HG03097 (cell line): ENCODE results near the gene GLIS2.
"Not testable (repeated sequence)": the region's sequence is repeated elsewhere in the genome, so short reads cannot be mapped to it uniquely, and the experiment has no call there.

Experiments used
- ATAC-seq: cut with Tn5 transposase; IDR thresholded peaks from one replicate; pipeline ENCODE4 v1.9.1; 2021; ENCODE audit not compliant: unreplicated experiment, low FRiP score

GLIS2 gene

GRCh38 chr16:4333714-4334113 lies 17.8 kb downstream of the GLIS2 start:
- not testable (repeated sequence) for ATAC-seq

- no peak for ATAC-seq
These were observed 19.0 kb downstream of the GLIS2 start for GRCh38 chr16:4334724-4335495.

- ATAC-seq: no peak
These were observed 21.1 kb downstream of the GLIS2 start for GRCh38 chr16:4336701-4337539.

- ATAC-seq: no peak
These were observed 21.7 kb downstream of the GLIS2 start for GRCh38 chr16:4337540-4338088.

DNA sequence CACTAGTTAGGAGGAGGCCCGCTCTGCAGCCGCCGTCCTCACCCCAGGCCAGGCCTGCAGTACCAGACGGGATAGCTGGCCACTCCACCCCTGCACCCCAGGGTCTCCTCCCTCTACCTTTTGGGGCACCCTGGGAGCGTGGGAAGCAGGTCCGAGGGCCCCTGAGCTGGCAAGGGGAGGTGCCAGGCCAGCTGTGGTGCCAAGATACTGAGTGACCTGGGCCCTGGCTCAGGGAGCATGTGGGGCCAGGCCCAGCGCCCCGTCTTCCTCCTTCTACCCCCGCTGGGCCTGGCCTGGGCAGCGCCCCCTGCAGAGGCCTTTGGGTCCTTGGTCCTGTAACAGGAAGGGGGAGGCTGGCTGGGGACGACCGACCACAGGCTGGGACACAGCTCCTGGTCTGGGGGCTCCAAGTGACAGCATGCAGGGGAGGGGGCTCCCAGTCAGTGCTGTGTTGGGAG lies 22.3 kb downstream of the GLIS2 start:
- no peak for ATAC-seq

DNA sequence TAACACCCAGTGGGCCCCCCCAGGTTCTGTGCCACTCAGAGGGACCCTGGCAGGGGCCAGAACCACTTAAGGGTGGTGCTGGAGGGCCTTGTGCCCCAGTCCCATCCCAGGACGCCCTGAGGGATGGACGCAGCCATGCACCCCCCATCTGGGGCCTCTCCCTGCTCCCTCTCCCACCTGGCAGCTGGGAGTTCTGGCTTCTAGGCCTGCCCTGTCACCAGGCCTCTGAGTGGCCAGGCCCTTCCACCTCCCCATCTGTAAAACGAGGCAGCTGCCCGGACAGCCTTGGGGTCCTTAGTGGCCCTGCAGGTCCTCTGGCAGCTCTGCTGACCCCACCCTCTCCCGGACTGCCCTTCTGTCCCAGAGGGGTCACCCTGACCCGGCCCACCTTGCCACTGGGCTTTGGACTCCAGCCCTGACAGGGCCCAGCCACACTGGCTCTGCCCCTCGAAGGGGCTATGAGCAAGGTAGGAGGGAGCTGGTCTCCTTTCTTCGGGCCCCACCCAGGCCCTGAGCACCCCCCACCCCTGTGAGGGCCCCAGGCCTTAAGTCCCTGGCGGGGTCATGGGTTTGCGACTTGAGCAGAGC lies 22.9 kb downstream of the GLIS2 start:
- ATAC-seq: no peak

DNA sequence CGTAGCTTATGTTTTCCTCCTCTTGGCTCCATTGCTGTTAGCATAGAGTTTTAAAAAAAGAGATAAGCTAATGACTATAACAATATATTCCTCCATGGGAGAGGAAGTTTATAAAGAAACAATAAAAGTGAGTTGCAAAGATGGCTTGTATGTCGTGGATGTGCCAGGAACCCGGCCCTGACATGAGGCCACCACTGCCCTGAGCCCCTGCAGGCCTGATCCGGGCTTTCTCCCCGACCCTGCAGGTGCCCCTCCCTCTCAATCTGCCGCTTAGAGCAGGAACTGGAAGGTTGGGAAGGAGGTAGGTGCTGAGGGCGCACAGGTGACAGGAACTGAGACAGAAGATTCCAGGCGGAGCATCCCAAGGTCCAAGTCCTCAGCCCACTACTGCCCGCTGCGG lies 23.6 kb downstream of the GLIS2 start:
- ATAC-seq: no peak

DNA sequence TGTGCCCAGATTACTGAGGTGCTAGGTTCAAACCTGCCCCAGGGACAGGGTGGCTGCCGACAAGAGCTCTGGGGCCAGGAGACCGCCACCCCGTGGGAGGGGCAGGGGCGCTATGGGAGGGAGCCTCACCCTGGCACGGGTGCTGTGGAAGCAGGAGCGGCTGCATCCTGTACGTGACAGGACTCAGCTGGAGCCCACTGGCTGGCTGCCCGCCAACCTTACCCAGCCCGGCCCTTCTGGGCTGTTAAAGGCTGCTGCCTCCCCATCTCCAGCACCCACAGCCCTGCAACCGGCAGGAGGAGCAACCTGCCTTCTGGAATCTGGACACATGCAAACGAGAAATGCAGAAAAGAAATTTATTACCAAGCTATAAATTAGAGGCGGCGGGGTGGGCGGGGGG lies 24.0 kb downstream of the GLIS2 start:
- no peak for ATAC-seq

GRCh38 chr16:4340443-4340842 lies 24.6 kb downstream of the GLIS2 start:
- no peak for ATAC-seq

GRCh38 chr16:4341250-4341649 lies 25.4 kb downstream of the GLIS2 start:
- no peak for ATAC-seq

- no peak for ATAC-seq
These were observed 27.2 kb downstream of the GLIS2 start for GRCh38 chr16:4342866-4343744.

DNA sequence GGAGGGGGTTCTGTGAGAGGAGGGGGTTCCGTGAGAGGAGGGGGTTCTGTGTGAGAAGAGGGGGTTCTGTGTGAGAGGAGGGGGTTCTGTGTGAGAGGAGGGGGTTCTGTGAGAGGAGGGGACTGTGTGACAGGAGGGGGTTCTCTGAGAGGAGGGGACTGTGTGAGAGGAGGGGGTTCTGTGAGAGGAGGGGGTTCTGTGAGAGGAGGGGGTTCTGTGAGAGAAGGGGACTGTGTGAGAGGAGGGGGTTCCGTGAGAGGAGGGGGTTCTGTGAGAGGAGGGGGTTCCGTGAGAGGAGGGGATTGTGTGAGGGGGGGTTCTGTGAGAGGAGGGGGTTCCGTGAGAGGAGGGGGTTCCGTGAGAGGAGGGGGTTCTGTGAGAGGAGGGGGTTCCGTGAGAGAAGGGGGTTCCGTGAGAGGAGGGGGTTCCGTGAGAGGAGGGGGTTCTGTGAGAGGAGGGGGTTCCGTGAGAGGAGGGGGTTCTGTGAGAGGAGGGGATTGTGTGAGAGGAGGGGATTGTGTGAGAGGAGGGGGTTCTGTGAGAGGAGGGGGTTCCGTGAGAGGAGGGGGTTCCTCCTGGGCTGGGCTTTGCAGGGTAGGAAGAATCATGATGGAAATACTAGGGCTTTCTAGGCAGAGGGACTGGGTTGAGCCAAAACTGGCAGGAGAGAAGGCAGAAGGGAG lies 28.6 kb downstream of the GLIS2 start:
- ATAC-seq: not testable (repeated sequence)

DNA sequence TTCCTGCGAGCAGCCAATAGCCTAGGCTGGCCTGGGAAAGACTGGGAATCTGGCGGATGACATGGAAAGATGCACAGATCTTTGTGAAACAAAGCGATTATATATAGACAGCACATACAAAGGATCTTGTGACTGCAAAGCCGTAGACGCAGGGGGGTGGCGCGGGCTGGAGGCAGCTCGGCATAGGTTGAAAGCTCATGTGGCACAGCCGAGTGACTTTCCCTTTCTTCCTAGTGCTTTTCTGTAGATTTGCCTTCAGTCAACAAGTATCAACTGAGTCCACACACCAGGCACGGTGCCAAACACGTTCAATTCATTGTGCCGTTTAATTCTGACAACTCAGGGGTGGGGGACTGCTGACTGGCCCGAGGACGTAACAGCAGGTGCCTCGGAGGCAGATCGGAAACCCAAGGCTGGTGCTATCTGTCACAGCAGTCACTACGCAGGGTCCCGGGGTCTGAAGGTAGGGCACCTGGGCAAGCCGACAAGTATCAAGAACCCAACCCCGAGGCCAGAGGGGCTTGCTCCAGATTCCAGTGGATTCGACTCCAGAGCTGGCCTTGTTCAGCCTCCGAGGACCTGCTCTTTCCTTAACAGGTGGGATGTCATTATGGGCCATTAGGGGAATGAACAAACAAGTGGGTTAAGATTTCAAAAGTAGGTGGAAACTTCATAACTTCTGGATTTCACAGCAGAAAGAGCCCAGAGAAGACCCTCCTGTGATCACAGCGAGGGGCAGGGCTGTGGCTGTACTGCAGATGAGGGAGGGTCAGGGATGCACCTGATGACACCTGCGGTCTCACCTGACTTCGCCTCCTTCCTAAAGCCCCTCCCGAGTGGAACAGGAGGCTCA lies 29.3 kb downstream of the GLIS2 start:
- no peak for ATAC-seq

GRCh38 chr16:4345836-4346781 lies 30.2 kb downstream of the GLIS2 start:
- ATAC-seq: no peak

- no peak for ATAC-seq
These were observed 31.1 kb downstream of the GLIS2 start for GRCh38 chr16:4347010-4347409.

DNA sequence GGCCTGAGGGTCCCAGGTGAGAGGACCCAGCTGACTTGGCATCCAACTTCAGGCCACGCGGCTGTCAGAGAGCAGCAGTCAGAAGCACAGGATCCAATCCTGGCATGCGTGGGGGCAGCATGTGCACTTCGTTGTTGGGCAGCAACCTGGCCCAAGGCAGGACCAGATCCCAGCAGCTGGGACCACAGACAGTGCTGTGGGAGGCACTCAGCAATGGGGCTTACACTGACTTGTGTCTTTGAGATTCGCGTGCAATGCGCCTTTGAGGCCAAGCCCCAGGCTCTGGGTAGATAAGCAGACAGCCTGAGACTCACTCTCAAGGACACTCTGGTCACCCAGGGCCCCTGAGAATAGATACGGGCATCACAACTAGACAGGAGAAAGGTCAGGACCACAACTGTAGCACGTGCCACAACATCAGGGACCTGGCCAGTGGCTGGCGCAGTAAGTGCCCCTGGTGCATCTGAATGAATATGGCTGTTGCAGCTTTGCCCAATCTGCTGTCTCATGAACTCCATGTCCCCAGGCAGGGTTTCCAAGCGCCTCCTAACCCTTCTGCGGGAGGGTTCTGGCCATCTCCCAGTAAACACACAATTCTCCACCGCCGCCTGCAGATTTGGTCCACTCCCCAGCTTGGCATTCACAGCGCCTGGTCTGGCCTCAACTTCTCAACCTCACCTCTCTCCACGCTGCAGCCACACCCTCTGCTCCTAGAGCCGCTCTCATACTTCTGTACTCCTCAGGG lies 32.1 kb downstream of the GLIS2 start:
- ATAC-seq: no peak

GRCh38 chr16:4349332-4349731 lies 33.5 kb downstream of the GLIS2 start:
- no peak for ATAC-seq
